Measurements from ENCODE around the gene SCN9A.
A peak's percentile ranks its signal among the peaks of the same experiment; 100 is the strongest.
"Not testable (repeated sequence)": the region's sequence is repeated elsewhere in the genome, so short reads cannot be mapped to it uniquely, and the experiment has no call there.

The SCN9A gene

DNA sequence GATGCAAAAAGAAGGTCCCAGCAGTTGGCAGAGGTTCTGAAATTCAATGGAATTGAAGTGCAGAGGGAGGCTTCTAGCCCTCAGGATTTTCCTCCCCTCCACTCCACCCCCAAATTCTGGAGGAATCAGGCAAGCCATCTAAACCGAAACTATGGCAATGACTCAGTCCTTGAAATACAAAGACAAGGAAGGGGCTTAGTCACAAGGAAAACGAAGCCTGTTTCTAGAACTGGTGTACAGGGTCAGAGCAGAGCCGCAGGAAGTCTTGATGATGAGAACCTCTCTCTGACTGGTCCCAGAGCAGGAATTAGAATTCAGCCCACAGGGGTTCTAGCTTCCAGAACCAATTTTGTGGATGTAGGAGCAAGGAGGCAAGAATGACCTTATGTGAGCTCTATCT lies 136.2 kb downstream of the SCN9A start:
- no peak for DNase-seq

DNA sequence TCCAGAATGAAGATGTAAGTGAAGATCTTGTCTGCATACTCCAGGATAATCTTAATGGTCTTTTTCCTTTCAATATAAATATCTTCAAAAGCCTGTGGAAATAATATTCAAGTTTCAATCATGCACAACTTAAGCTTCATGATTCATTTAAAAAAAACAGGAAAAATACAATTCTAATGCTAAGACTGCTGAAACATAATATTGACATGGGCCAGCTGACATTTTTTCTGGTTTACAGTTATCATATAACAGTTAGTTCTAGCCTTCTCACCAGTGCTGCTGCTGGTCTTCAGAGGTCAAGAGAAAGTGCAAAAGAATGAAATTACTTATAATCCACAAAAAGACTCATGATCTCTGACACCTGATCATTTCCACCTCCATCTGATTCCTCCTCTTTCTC lies 137.6 kb downstream of the SCN9A start:
- no peak for DNase-seq

DNA sequence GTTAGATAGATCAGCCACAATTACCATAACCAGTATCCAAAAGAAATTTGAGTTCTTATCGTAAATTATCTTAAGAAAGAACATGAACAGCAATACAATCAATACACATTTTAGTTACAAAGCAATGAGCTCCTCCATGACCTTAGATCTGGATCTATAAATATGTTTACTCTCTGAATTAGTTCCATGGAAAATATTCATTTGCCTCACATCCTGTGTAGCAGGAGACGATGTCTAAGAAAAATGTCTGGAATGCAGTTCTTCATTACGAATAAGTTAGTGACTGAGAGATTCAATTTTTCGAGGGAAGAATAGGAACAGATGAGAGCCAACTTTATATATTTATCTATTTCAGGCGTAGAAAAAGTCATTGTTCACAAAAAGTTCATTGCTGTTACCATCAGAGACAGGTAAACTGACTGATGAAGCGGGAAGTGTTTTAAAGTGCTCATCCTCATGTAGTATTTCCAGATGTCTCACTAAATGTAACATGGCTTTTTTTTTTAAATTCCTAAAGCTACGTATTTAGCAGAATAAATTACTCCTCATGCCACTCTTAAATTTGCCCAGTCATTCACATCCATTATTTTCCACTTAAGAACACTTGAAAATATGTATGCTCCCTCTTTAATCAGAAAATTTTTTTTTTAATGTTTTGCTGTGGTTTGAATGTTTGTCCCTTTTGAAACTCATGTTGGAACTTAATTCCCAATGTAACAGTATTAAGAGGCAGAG lies 141.5 kb downstream of the SCN9A start:
- DNase-seq: no peak

DNA sequence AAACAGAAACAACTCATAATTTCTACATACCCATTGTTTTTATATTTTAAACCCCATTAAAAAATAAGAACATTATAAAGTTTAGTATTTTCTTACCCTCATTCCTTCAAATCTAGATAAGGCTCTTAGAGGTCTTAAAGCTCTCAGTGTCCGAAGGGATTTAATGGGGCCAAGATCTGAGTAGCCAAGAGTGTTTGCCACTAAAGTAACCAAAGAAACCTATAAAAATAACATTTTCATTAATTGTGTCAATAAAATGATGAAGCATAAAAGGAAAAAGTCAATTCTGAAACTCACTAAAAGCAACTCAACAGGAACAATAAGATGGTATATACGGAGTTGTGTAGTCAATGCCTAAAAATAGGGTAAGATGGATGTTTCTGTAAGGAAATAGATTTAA lies 142.5 kb downstream of the SCN9A start:
- no peak for DNase-seq

DNA sequence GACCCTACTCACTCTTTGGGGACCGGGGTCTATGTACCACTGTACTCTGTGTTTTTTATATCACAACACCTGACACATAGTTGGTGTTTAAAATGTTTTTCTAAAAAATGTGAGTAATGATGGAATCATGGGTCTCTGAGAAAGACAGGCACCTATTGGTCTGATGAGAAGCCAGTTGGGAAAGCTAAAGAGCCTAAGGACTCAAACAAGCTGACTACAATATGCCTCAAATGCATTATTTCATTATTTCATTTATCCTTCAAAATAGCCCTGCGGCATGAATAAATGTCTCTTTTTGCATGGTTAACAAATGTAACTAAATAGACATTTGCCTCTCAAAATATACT lies 145.0 kb downstream of the SCN9A start:
- no peak for DNase-seq

DNA sequence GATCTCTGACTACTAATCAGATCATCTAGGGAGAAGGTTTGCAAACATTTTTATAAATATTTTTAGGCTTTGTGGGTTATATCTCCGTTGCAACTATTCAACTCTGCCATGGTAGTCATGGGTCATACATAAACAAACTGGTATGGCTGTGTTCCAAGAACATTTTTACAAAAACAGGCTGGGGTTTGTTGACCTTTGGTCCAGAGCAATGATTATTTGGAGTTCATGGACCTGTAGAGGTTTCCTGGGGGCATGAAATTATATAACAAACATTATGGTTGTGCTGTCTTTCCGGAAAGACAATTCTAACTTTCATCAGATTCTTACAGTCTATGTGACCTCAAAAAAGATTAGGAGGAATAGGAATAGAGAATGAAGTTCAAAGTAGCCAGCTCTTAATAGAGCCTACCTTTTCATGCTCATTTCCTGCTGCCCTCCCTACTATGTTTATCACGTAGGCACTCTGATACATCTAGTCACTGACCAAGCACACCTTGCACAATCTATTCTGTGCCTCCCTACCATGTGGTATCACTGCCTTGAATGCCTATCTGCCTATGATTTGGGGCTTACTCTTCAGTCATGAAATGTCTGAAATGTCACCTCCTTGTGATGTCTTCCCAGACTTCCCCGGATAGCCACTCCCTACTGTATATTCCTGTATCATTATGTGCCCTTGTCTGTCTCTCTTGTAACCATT lies 145.6 kb downstream of the SCN9A start:
- DNase-seq: no peak

DNA sequence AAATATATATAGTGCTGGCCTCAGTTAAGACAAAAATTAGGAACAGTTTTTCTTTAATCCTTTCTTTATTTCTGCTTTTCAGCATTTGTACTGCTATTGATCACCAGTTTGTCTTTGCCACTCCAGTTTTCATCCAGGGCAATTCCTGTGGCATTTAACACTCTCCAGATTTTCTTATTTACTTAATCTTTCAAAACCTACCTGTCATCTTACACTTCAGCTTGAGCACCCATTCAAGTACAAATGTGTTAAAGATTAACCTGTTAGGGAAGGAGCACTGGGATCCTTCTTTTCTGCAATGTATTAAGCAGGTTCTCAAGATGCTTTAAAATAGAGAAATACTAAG lies 146.1 kb downstream of the SCN9A start:
- DNase-seq: no peak

DNA sequence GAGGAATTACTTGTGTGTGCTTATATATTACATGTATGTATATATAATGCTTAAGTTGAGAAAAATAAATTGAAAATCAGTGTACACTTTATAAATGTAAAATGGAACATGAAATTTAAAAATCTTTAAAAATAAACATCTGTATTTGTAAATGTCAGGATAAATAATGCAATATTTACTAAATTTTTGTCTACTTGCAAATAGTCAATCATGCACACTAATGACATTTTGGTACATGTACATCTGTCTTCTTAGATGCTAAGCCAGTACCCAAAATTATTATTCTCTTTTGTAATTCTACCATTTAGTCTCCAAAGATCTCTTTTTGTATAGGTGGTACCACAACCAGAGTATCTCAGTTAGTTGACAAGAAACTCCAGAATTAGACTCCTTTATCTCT lies 151.5 kb downstream of the SCN9A start:
- DNase-seq: no peak

DNA sequence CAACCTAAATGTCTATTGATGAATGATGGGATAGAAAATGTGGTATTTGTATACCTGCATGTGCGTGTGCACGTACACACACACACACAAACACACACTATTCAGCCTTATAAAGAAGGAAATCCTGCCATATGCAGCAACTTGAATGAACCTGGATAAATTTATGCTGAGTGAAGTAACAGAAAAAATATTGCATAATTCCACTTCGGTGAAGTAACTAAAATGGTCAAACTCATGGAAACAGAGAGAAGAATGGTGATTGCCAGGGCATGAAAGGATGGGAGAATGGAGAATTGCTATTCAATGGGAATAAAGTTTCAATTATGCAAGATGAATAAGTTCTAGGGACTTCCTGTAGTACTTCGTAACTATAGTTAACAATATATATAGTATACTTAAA lies 152.4 kb downstream of the SCN9A start:
- DNase-seq: no peak

DNA sequence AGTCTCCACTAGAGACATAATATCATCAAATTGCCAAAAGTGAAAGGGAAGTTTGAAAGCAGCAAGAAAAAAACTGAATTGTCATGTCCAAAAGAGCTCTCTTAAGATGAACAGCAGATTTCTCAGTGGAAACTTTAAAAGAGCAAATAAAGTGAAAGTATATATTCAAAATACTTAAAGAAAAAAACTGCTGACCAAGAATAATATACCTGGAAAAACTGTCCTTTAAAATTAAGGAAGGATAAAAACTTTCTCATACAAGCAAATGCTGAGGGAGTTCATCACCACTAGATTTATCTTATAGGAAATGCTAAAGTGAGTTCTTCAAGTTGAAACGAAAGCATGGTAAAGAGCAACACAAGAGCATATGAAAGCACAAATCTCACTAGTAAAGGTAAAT lies 164.7 kb downstream of the SCN9A start:
- no peak for DNase-seq

DNA sequence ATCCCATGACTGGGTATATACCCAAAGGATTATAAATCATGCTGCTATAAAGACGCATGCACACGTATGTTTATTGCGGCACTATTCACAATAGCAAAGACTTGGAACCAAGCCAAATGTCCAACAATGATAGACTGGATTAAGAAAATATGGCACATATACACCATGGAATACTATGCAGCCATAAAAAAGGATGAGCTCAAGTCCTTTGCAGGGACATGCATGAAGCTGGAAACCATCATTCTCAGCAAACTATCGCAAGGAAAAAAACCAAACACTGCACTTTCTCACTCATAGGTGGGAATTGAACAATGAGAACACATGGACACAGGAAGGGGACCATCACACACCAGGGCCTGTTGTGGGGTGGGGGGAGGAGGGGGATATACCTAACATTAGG lies 165.8 kb downstream of the SCN9A start:
- not testable (repeated sequence) for DNase-seq

DNA sequence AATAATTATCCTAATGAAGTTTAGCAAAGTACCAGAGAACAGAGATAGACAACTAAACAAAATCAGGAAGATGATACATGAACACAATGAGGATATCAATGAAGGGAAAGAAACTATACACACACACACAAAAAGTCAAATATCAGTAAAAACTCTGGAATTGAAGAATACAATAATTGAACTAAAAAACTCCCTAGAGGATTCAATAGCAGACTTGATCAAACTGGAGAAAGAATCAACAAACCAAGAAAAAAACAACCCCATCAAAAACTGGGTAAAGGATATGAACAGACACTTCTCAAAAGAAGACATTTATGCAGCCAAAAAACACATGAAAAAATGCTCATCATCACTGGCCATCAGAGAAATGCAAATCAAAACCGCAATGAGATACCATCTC lies 166.4 kb downstream of the SCN9A start:
- not testable (repeated sequence) for DNase-seq

DNA sequence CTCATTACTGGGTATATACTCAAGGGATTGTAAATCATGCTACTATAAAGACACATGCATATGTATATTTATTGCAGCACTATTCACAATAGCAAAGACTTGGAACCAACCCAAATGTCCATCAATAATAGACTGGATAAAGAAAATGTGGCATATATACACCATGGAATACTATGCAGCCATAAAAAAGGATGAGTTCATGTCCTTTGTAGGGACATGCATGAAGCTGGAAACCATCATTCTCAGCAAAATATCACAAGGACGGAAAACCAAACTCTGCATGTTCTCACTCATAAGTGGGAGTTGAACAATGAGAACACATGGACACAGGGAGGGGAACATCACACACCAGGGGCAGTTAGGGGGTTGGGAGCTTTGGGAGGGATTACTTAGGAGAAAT lies 169.6 kb downstream of the SCN9A start:
- not testable (repeated sequence) for DNase-seq

DNA sequence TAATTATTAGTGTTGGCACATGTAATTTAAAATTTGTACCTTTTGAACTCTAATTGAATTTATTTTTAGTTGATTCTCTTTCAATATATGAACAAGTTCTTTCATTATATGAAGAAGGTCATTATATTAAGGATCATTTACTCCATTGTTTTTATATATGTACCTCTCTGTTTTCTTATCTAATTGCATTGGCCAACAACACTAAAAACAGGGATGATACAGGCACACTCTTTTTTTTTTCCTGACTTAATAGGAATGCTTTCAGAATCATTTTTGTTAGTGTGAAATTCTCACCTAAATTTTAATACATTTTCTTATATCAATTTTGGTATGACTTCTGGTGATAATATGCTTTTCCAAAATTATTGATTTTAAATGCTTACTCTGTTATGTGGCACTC lies 173.0 kb downstream of the SCN9A start:
- no peak for DNase-seq

DNA sequence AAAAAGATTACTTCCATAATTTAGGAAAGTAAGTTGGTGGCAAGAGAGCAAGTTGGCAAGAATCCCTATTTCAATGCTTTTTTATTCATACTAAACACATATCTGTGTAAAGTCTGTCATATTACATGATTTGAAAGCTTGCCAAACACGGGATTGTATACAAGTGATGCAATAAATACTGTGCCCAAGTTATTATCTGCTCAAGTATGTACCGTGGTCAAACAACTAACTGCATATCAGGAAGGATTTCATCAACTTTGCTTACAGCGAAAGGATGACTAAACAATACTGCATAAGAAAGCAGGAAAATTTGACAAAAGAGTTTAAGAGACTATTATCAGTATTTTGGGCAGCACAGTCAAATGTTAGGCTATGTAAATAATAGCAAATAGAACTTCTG lies 178.3 kb downstream of the SCN9A start:
- DNase-seq: no peak

DNA sequence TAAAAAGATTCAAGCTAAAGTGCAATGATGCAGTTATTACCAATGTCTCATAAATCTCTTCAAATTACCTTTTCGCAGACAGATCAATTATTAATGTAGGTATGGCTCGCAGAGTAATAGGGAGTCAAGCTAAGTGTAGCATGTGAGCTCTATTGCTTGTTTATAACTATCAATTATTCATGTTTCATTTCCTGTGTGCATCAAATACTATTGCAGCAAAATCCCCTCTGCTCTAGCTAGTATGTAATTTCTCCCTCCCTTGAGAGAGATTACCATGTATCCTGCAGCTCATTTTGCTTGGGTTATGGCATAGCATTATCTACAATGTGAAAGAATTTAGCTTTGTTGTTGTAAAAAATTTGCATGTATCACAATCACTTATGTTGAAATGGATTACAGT lies 182.3 kb downstream of the SCN9A start:
- DNase-seq: no peak

DNA sequence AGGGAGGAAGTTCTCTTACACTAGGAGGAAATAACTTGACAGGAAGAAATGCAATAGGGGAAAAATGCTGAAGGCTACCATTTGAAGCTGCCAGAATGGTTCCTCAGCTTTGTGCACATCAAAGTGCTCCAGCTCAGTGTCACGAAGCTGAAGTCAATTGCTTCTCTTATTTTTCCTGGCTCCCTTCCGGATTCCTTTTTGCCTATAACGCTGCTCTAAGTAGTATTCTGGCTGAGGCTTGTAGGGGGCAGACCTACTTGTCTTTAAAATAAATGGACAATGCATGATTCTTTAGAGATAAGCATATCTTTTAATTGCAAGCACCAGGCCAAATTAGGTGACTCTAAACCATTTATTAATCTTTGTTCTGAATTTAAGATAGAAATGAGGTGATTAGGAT lies 187.7 kb downstream of the SCN9A start:
- DNase-seq: no peak

DNA sequence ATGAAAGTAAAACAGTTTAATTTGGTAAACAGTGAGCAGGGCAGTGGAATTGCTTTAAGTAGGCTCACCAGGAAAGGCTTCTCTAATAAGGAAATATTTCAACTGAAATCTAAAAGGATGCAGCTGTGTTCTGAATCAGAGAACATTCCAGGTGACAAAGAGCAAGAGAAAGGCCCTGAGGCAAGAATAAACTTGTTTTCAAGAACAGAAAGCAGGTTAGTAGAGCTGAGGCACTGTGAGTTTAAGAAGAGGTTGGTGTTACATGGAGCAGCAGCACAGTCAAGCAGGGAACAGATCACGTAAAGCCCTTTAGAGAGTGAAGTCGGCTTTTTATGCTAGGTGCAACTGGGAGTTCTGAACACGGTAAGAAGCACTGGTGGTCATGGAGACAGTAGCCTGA lies 191.0 kb downstream of the SCN9A start:
- DNase-seq: no peak

DNA sequence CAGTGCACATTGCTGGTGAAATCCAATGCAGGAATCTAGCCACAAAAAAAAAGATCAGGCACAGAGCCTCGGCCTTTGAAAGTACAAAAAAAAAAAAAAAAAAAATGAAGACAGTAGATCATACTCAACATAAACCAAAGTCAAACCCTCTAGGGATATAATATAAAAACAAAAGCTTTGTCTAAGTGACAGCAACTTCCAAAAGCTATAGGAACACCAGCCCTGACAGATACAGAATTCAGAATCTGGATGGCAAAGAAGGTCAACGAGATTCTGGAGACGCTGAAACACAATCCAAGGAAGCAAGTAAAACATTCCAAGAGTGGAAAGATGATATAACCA lies 194.0 kb downstream of the SCN9A start:
- DNase-seq: no peak

DNA sequence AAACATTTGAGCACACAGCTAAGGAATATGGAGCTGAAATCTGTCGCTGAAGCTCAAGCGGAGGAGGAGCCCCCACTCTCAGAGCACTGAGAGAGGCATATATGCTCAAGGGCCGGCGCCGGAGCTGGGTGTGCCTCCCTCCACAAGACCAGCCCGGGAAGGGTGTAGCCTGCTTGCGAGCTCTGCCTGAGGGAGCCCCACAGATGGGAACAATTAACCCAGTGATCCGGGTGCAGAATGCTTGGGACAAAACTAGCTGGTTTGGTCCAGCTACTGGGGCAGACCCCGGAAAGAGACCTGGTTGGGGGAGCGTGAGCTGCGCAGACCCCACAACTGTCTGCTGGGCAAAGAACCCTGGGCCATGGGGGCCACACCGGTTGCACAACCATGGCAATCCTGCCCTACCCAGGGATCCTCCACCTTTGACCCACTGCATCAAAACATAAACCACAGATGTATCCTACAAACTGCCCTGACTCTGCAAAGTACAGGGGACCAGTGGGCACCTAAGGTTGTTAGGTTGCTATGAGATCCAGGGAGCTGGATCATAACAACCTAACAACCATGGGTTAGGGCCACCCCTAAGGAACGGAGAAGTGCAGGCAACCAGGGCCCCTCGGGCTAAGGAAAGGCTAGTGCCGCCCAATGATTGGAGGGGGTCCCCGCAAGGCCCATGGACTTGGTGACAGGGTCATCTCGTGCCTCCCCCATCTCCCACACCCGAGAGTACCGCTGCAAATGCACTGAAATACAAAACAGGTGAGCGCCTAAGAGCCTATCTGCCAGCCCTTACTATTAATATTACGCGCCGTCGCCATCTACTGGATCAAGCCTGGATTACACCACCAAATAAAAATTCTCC lies 194.6 kb downstream of the SCN9A start:
- peak in 1 of 2 experiments; percentile 42 for DNase-seq

DNA sequence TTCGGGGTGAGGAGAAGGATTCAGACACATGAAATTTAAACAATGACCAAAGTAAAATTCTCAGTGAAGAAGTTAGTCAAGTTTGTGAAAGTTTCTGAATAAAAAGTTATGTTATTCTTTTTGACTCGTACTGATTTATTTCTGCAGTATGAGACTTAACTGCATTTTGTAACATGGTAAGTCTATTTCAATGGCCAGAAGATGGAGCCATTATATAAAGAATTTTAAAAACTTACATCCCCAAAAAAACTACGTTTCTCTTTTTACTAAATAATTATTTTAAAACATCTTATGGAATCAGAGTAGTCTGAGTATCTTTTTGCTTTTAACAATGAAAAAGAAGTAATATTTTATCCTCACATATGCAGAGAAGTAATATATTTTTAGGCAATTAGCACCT lies 196.5 kb downstream of the SCN9A start:
- no peak for DNase-seq

DNA sequence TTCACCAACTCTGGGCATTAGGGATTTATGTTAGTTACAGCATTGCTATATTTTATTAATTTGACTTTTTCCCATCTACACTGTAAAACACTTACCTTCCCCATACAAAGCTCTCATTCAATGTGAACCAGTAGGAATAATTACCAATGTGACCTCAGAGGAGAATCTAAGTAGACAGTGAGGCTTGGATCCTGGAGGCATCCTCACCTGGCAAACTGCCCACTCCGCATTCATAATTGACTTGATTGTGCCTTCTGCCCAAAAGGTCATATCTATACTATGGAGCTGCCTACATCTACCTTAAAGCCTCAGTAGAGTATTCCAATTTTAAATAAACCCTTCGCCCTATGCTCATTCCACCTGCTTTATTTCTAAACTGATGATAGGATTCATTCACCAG lies 202.5 kb downstream of the SCN9A start:
- no peak for DNase-seq

DNA sequence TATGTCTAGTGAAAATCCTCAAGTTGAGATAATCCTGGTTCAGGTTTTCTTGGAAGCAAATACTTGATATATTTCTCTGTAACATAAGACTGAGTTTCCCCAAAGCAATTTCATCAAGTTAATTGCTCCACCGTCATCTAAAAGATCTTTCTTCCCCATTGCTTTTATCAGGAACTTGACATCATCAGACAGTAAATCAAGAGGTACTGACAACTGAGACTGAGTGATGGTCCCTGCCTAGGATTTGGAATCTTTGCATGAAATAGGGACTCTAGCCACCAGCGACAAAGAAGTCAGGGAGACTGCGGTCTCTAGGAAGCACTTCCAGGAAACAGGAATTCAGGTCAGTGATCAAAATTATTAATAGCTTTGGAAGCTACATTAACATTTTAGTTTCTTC lies 204.5 kb downstream of the SCN9A start:
- no peak for DNase-seq

DNA sequence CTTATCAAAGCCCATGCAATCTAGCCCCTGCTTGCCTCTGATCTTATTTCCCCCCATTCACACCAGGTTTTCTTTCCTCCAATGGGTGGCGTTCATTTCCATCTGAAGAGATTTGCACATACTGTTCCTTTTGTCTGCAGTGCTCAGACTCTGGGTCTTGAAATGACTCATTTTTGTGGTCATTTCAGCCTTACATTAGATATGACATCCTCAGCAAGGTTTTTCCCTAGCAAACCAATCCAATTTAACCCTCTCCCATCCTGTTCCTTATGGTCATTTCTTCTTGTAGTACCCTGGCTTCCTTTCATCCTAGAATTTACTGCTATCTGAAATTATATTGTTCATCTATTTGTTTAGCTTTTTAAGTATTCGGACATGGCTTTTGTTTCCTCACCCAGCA lies 205.4 kb downstream of the SCN9A start:
- no peak for DNase-seq

Measured in SHP77 (cell line).